GM21390 (cell line): ENCODE measurements around the gene CDIPT.

Source experiments
- ATAC-seq: cut with Tn5 transposase; IDR thresholded peaks from one replicate; pipeline ENCODE4 v1.9.1; 2021; ENCODE audit not compliant: unreplicated experiment

The CDIPT gene

DNA sequence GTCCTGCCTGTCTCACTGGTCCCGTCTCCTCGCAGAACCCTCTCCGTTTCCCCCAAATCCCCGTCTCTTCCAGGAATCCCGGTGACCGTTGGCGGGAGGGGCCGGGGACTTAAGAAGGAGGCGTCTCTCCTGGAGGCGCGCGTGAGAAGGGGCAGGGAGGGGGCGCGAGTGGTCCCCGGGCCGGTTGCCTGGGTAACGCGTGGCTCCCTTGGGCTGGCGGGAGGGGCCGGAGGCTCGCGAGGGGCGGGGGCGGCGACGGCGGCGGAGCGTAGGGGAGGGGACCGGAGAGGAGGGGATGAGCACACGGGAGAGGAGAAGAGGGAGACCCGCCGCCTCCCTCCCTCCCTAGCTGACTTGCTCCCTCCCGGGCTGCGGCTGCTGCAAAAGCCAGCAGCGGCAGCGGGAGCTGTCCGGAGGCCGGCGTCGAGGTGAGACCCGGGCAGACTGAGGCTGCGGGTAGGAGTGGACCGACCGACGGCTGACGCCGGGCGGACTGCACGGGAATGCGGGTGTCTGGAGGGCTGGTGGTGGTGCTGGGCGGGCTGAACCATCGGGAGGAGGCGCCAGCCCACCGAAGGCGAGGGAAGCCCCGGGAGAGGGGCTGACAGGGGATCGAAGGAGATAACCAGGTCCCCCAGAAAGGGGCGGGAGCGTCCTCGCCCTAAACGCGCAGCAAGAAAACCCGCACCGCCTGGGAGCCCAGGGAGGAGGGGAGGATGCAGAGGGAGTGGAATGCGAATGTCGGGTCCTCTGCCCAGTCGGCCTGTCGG is 50.9 kb downstream of the CDIPT start, which contains the start of gene PRRT2:
Gene PRRT2, plus strand, starts transcription at position 298 of the 770 bp plus-strand sequence. CDS start 862 bp downstream, outside the sequence.
- ATAC-seq: no peak

DNA sequence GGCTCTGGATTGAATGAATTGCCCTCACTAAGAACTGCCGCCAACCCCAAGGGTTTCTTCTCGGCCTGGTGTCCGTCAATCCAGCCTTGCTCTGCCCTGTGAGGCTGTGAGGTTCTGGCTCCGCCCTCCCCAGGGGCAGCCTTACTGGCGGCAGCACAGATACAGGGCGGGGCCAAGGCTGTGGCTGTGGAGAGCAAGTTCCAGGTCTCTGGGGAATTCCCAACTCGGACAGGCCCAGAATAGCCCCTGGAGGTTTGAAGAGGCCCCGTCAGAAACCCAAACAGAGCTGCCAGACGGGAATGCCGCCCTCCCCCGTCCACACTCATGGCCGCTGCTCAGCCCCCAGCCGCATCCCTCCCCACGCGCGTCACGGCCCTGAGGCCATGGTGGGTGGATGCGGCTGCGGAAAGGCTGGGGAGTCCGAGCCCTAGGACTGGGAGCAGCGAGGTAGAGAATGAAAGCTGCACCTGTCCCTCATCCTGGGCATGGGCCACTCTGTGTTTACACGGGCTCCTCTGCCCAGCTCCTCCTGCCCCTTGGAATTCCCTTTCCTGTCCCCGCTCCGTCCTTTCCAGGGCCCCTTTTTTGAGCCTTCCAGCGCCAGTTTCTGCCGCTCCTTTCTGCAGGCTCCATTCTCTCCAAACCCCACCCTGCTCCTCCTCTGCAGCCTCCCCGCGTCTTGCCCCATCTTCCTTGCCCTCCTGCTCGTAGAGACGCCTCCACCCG is 51.7 kb downstream of the CDIPT start:
- ATAC-seq: peak; percentile 36

DNA sequence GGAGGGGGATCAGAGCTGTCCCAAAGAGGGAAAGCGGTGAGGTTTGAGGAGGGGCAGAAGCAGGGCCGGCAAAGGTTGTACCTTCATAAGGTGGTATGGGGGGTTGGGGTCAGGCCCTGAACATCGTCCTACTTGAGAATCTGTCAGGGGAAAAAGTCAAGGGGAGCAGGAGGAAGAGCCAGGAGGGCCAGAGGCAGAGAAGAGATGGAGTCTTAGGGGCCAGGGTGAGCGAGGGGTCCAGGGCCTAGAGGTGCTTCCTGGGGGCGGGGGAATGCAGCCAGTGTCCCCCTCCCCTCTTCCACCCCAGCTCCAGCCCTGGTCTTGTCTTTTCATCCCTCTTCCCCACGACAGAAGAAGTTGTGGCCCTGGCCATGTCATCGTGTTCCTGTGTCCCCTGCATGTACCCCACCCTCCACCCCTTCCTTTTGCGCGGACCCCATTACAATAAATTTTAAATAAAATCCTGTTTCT is 52.3 kb downstream of the CDIPT start:
- no peak for ATAC-seq

DNA sequence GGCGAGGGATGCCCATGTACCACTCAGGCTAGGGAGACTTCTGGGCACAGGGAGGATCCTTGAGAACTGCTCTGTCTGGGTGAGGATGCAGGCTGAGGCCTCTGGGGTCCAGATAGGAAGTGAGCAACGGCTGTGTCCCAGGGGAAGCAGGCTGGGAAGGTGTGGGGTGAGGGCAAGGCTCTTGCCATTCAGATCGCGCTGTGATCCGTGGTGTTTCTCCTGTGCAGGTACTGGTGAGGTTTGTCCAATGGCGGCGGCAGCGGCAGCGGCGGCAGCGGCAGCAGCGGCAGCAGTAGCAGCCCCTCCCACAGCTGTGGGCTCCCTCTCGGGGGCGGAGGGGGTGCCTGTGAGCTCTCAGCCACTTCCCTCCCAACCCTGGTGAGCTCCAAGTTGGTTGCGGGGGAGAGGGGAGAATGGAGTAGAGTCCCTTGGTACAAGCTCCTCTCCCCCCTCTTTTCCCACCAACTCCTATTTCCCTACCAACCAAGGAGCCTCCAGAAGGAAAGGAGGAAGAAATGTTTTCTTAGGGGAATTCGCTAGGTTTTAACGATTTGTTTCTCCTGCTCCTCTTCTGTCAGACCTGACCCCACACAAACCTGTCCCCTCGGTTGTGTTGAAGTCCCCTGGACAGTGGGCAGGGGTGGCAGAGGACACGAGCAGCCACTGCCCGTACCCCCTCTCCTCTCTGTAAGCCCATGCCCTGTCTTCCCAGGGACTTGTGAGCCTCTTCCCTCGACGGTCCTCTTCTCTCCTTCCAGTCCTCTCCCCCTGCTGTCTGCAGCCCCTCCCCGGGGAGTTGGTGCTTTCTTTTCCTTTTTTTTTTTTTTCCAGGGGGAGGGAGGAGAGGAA is 53.0 kb downstream of the CDIPT start:
- no peak for ATAC-seq

DNA sequence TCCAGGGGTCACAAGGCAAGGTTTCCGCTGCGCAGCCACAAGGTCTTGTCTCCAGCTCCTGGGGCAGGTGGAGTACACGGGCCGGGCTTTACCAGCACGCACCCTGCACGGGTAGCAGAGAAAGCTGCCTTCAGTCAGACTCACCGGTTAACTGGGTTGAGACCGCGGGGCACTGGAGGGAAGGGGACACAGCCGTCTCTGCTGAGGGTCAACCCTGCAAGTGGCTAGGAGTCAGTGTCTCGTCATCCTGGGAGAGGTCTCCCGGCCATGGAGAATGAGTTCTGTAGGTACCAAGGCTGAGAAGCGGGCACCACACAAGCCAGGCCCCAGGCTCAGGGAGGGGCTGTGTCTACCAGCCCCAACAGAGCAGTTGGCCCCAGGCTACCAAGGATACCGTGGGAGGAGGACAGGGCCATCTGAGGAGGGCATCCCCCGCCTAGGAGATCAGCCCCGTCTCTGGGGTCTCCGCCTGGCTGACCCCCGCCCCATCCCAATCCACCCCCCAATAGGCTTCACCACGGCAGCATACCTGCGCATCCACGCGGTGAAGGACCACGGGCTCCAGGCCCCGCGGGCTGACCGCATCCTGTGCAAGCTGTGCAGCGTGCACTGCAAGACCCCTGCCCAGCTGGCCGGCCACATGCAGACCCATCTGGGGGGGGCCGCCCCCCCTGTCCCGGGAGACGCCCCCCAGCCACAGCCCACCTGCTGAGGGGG is 53.8 kb downstream of the CDIPT start:
- ATAC-seq: no peak
